GM12878 (cell line): ENCODE results near the gene MYB. TPM values are rescaled to one million over a fixed set of nuclear protein-coding genes. Genes with fewer than 3 reads are reported as not detected.

ENCODE experiments used
- ATAC-seq: fragments of 200-7000 bp; cut with Tn5 transposase; 3 replicates; pipeline ENCODE4 v1.9.1; 2020; ENCODE audit warnings: mild to moderate bottlenecking, moderate library complexity
- BruUV-seq: library from RNA; stranded (reverse); fragments of 400-500 nt; replicated peaks from 2 replicates; lab custom pipeline; 2021; lab: Mats Ljungman, UMichigan
- CTCF ChIA-PET: fragments of 300-600 bp; sonication (Branson Sonifier 250); formaldehyde crosslinking; extraction: SDS; loops from one replicate; lab custom pipeline; 2021; ENCODE audit warnings: inconsistent platforms; lab: Yijun Ruan, JAX
- POLR2A ChIA-PET: fragments of 350-600 bp; formaldehyde crosslinking; extraction: SDS; loops from one replicate; lab custom pipeline; 2021; ENCODE audit warnings: inconsistent platforms; lab: Charles Lee
- RAD21 ChIA-PET: fragments of 300-600 bp; sonication (Branson Sonifier 250); formaldehyde crosslinking; loops from one replicate; lab custom pipeline; 2023; ENCODE audit warnings: antibody characterized with exemption; ENCODE audit not compliant: unreplicated experiment; lab: Charles Lee
- SMC1A ChIA-PET: fragments of 300-600 bp; sonication (Branson Sonifier 250); formaldehyde crosslinking; loops from one replicate; lab custom pipeline; 2023; ENCODE audit not compliant: unreplicated experiment, uncharacterized antibody; lab: Charles Lee
- DNase-seq: peaks from one replicate; pipeline ENCODE4 v3.0.0-alpha.2; 2011; ENCODE audit warnings: low read depth, low spot score
- FAIRE-seq: peaks from 3 replicates; lab custom pipeline; 2011; peaks lifted over from hg19 to GRCh38; lab: Jason Lieb, UNC
- H2AFZ ChIP-seq: 2 replicates; pipeline ENCODE4 v1.6.0; 2011; ENCODE audit warnings: low read depth, low read length, control low read depth; ENCODE audit not compliant: control insufficient read depth
- H3K27ac ChIP-seq: 2 replicates; pipeline ENCODE4 v1.5.1; 2011; ENCODE audit warnings: control low read depth; ENCODE audit not compliant: control insufficient read depth, insufficient read depth
- H3K27me3 ChIP-seq, 2 experiments: replicated peaks in 1 of 2; 2 replicates each; pipeline versions ENCODE4 v1.6.0 to v1.6.1; 2011; ENCODE audit warnings: low read length in 1 of 2; ENCODE audit not compliant: control insufficient read depth in 2 of 2, insufficient read depth in 2 of 2
- H3K36me3 ChIP-seq, 2 experiments: 2 replicates each; pipeline ENCODE4 v1.5.1; 2011; ENCODE audit warnings: low read length in 1 of 2; ENCODE audit not compliant: control insufficient read depth in 2 of 2, insufficient read depth in 2 of 2
- H3K4me1 ChIP-seq: 2 replicates; pipeline ENCODE4 v1.6.1; 2011; ENCODE audit warnings: mild to moderate bottlenecking, low read length, moderate library complexity, mixed read lengths; ENCODE audit not compliant: control insufficient read depth, insufficient read depth
- H3K4me2 ChIP-seq: 2 replicates; pipeline ENCODE4 v1.6.0; 2011; ENCODE audit warnings: control low read depth; ENCODE audit not compliant: control insufficient read depth, insufficient read depth
- H3K4me3 ChIP-seq: fragments of 200-600 bp; sonication (generic); 2 replicates; pipeline ENCODE4 v1.5.1; 2016
- H3K79me2 ChIP-seq: 2 replicates; pipeline ENCODE4 v1.6.0; 2011; ENCODE audit warnings: low read length; ENCODE audit not compliant: control insufficient read depth, insufficient read depth
- H3K9ac ChIP-seq: 2 replicates; pipeline ENCODE4 v1.8.0; 2011; ENCODE audit warnings: low read length, control low read depth, mixed read lengths; ENCODE audit not compliant: control insufficient read depth, insufficient read depth
- H3K9me3 ChIP-seq: replicated peaks from 3 replicates; pipeline ENCODE4 v1.5.1; 2011; ENCODE audit warnings: mild to moderate bottlenecking, low read length; ENCODE audit not compliant: control insufficient read depth, insufficient read depth
- H4K20me1 ChIP-seq: 2 replicates; pipeline ENCODE4 v1.6.0; 2011; ENCODE audit not compliant: control insufficient read depth, insufficient read depth
- CREB1 ChIP-seq: IDR thresholded peaks from 2 replicates; pipeline ENCODE4 v1.6.1; 2012; ENCODE audit warnings: low read depth, mild to moderate bottlenecking, inconsistent platforms
- PML ChIP-seq: IDR thresholded peaks from 2 replicates; pipeline ENCODE4 v1.6.1; 2012; ENCODE audit warnings: low read length, inconsistent platforms
- TCF7 ChIP-seq: IDR thresholded peaks from 2 replicates; pipeline ENCODE4 v1.6.1; 2014; ENCODE audit warnings: antibody characterized with exemption, borderline replicate concordance
- WGBS: methylation state at CpG from one replicate; pipeline ENCODE4 v1.1.6; 2016; ENCODE audit warnings: low lambda C conversion rate; ENCODE audit not compliant: insufficient replicate concordance, insufficient coverage; ENCODE audit errors: missing lambda C conversion rate; 5-methylcytosine and 5-hydroxymethylcytosine counted together
- in situ Hi-C: fragments of 300-500 bp; cut with MboI; formaldehyde crosslinking; loops from 9 replicates; pipeline ENCODE4 v1.14.3; 2018; ENCODE audit warnings: mixed read lengths
- intact Hi-C: fragments of 100-400 bp; cut with micrococcal nuclease; formaldehyde crosslinking; loops from one replicate; pipeline ENCODE4 v1.14.2; 2022; ENCODE audit not compliant: unreplicated experiment
- polyA plus RNA-seq, 11 experiments: library from polyadenylated mRNA; depleted of rRNA in 4 of 11; unstranded in 6 of 11; stranded (reverse) in 5 of 11; fragments of >200 nt; fragmentation: Nextera tagmentation in 4 of 11; fragmentation: Illumina TruSeq in 1 of 11; extraction: Ambion mirVana in 4 of 11; extraction: Trizol in 1 of 11; gene quantifications; 1 replicate in 1 of 11; 2 replicates in 10 of 11; pipeline versions ENCODE4 v1.2.1 to v1.2.3, GENCODE V29; 2011 to 2016; ENCODE audit warnings: inconsistent platforms in 2 of 11, missing spikeins in 2 of 11, low read depth in 1 of 11
- total RNA-seq, 4 experiments: library from RNA; depleted of rRNA in 3 of 4; stranded (reverse); fragments of >200 nt in 3 of 4; fragmentation: Illumina TruSeq in 1 of 4; extraction: Trizol in 1 of 4; gene quantifications; 2 replicates each; pipeline versions ENCODE4 v1.2.1 to v1.2.3, GENCODE V29; 2013 to 2021
- TF ChIP-seq, protein P1 (sequence below): IDR thresholded peaks from 2 replicates; pipeline ENCODE4 v1.6.1; 2011; ENCODE audit warnings: borderline replicate concordance, low read depth, mild to moderate bottlenecking, moderate library complexity, mixed read lengths, low read length; ENCODE audit not compliant: insufficient read depth; ENCODE audit errors: extremely low read length
- TF ChIP-seq, protein P2 (sequence below): IDR thresholded peaks from 2 replicates; pipeline ENCODE4 v1.6.1; 2011; ENCODE audit warnings: low read depth, mild to moderate bottlenecking, low read length, moderate library complexity, borderline replicate concordance; ENCODE audit errors: extremely low read depth
- TF ChIP-seq, protein P3 (sequence below): fragments of 450-650 bp; formaldehyde crosslinking; IDR thresholded peaks from 2 replicates; pipeline ENCODE4 v1.4.0; 2020; ENCODE audit warnings: mild to moderate bottlenecking, moderate library complexity

Gene MYB
- total and polyA plus RNA-seq, 10 of the 15 experiments (the other 5 are each of a cell fraction or from before 2014, with no cell fraction given), result 7.0 to 29.8 (median 21.5) TPM

DNA sequence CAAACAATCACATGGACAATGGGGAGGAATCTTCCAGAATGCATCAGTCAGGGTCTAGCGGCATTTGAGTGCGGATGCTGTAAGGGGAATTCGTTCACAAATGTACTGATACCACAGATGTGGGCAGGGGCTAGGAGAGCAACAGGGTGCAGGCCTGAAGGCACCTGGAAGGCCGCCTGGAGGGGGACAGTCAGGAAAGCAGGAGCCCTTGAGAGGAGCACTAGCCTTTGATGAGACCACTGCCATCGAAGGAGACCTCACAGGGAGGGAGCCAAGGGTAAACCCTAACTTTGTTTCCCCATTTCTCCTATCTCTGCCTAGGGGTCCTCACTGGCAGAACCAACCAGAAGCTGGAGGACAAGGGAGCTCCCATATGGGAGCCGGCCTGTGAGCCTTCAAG lies 38.2 kb downstream of the MYB start:
- FAIRE-seq (no peak), DNase-seq (no peak), ATAC-seq (no peak)
- Histone ChIP-seq H3K79me2 (no peaks in the 10 kb centered on the region), H3K4me3 (no peak overlapping the region), H3K36me3 (peaks cover 3 to 20% of the 10 kb centered on the region in 2 experiments; a peak in 3 of 4 replicates), H3K9ac (no peak overlapping the region), H3K27me3 (no peaks in the 10 kb centered on the region), H3K4me2 (no peak overlapping the region), H3K9me3 (no peaks in the 10 kb centered on the region), H3K27ac (no peak overlapping the region), H4K20me1 (no peaks in the 10 kb centered on the region), H2AFZ (no peak overlapping the region), H3K4me1 (no peaks in the 10 kb centered on the region; the same call in 1 of the 2 replicates)
- CTCF ChIA-PET, result no interaction called here
- in situ Hi-C loops (no loop called here), intact Hi-C loops (no loop called here)
- POLR2A ChIA-PET, result interaction anchor here (0.6 kb wide), 1 partner anchor 9 kb away, joined by 5 read pairs; no protein-coding TSS in a partner anchor
- RAD21 ChIA-PET, result no interaction called here
- SMC1A ChIA-PET, result no interaction called here
- no peak for TF ChIP-seq PML
- TF ChIP-seq, protein P1, sequence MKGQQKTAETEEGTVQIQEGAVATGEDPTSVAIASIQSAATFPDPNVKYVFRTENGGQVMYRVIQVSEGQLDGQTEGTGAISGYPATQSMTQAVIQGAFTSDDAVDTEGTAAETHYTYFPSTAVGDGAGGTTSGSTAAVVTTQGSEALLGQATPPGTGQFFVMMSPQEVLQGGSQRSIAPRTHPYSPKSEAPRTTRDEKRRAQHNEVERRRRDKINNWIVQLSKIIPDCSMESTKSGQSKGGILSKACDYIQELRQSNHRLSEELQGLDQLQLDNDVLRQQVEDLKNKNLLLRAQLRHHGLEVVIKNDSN, result no peak
- TF ChIP-seq CREB1, result no peak
- TF ChIP-seq, protein P2, sequence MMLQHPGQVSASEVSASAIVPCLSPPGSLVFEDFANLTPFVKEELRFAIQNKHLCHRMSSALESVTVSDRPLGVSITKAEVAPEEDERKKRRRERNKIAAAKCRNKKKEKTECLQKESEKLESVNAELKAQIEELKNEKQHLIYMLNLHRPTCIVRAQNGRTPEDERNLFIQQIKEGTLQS, result no peak
- TF ChIP-seq TCF7, result no peak
- TF ChIP-seq, protein P3, sequence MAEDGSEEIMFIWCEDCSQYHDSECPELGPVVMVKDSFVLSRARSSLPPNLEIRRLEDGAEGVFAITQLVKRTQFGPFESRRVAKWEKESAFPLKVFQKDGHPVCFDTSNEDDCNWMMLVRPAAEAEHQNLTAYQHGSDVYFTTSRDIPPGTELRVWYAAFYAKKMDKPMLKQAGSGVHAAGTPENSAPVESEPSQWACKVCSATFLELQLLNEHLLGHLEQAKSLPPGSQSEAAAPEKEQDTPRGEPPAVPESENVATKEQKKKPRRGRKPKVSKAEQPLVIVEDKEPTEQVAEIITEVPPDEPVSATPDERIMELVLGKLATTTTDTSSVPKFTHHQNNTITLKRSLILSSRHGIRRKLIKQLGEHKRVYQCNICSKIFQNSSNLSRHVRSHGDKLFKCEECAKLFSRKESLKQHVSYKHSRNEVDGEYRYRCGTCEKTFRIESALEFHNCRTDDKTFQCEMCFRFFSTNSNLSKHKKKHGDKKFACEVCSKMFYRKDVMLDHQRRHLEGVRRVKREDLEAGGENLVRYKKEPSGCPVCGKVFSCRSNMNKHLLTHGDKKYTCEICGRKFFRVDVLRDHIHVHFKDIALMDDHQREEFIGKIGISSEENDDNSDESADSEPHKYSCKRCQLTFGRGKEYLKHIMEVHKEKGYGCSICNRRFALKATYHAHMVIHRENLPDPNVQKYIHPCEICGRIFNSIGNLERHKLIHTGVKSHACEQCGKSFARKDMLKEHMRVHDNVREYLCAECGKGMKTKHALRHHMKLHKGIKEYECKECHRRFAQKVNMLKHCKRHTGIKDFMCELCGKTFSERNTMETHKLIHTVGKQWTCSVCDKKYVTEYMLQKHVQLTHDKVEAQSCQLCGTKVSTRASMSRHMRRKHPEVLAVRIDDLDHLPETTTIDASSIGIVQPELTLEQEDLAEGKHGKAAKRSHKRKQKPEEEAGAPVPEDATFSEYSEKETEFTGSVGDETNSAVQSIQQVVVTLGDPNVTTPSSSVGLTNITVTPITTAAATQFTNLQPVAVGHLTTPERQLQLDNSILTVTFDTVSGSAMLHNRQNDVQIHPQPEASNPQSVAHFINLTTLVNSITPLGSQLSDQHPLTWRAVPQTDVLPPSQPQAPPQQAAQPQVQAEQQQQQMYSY, result no peak
- BruUV-seq, result no TSS peak
- over 99% methylated on average over 6 of the region's 6 CpGs for WGBS
